B cell (primary cell): ENCODE data around the gene SLC4A5. TPM values are rescaled to one million over a fixed set of nuclear protein-coding genes. Genes with fewer than 3 reads are reported as not detected.
A peak's percentile ranks its signal among the peaks of the same experiment; 100 is the strongest.

ENCODE experiments used
- ATAC-seq: fragments of 200-7000 bp; cut with Tn5 transposase; one replicate; pipeline ENCODE4 v1.10.0; 2021; ENCODE audit warnings: low read depth, mild to moderate bottlenecking, moderate number of reproducible peaks, moderate library complexity
- CTCF ChIA-PET: fragments of 350-600 bp; sonication (Branson Sonifier 250); formaldehyde crosslinking; loops from one replicate; lab custom pipeline; 2021; ENCODE audit warnings: antibody characterized with exemption, inconsistent platforms; lab: Charles Lee
- POLR2A ChIA-PET: fragments of 350-600 bp; sonication (Branson Sonifier 250); formaldehyde crosslinking; loops from one replicate; lab custom pipeline; 2021; ENCODE audit warnings: antibody characterized with exemption; lab: Charles Lee
- DNase-seq: peaks from one replicate; pipeline ENCODE4 v3.0.0; 2013
- H2AFZ ChIP-seq: 2 replicates; pipeline ENCODE4 v1.6.1; 2012; ENCODE audit warnings: mild to moderate bottlenecking, low read depth, low read length; ENCODE audit not compliant: insufficient read depth, poor library complexity, severe bottlenecking
- H3K27ac ChIP-seq, 2 donors: 1 replicate in 1 of 2; 2 replicates in 1 of 2; pipeline ENCODE4 v1.5.1; 2012 to 2013; ENCODE audit warnings: low read length in 2 of 2, mild to moderate bottlenecking in 2 of 2, moderate library complexity in 1 of 2
- H3K27me3 ChIP-seq, 4 experiments: fragments of 200-600 bp in 1 of 4; sonication (generic) in 1 of 4; replicated peaks in 1 of 4; 1 replicate in 2 of 4; 2 replicates in 2 of 4; pipeline versions ENCODE4 v1.6.1 to v1.7.0; 2013 to 2016; ENCODE audit warnings: low read length in 3 of 4, mild to moderate bottlenecking in 2 of 4, mixed read lengths in 1 of 4, moderate library complexity in 1 of 4; ENCODE audit not compliant: insufficient read depth in 4 of 4, control insufficient read depth in 3 of 4; ENCODE audit errors: control extremely low read depth in 1 of 4
- H3K36me3 ChIP-seq, 2 experiments: replicated peaks in 1 of 2; 1 replicate in 1 of 2; 2 replicates in 1 of 2; pipeline versions ENCODE4 v1.6.1 to v1.7.1; 2013; ENCODE audit warnings: low read length in 1 of 2; ENCODE audit not compliant: insufficient read depth in 2 of 2, control insufficient read depth in 1 of 2; ENCODE audit errors: control extremely low read depth in 1 of 2, extremely low read depth in 1 of 2
- H3K4me1 ChIP-seq, 2 donors: fragments of 200-600 bp in 1 of 2; sonication (generic) in 1 of 2; 1 replicate in 1 of 2; 2 replicates in 1 of 2; pipeline versions ENCODE4 v1.5.1 to v1.6.1; 2013 to 2017; ENCODE audit warnings: low read length in 2 of 2; ENCODE audit not compliant: control insufficient read depth in 2 of 2, insufficient read depth in 2 of 2
- H3K4me2 ChIP-seq: replicated peaks from 2 replicates; pipeline ENCODE3; 2012; ENCODE audit warnings: mild to moderate bottlenecking, low read depth, low read length; ENCODE audit not compliant: poor library complexity, severe bottlenecking
- H3K4me3 ChIP-seq, 5 experiments: fragments of 200-600 bp in 1 of 5; sonication (generic) in 1 of 5; 1 replicate in 3 of 5; 2 replicates in 2 of 5; pipeline versions ENCODE4 v1.5.1 to v1.7.0; 2011 to 2016; ENCODE audit warnings: low read length in 4 of 5, mild to moderate bottlenecking in 4 of 5, low read depth in 2 of 5, control low read depth in 1 of 5, moderate library complexity in 1 of 5; ENCODE audit not compliant: insufficient read depth in 1 of 5; ENCODE audit errors: control extremely low read depth in 1 of 5, extremely low read depth in 1 of 5
- H3K79me2 ChIP-seq: fragments of 200-600 bp; sonication (generic); one replicate; pipeline ENCODE4 v1.6.0; 2016; ENCODE audit warnings: low read length; ENCODE audit not compliant: control insufficient read depth, insufficient read depth
- H3K9ac ChIP-seq: fragments of 200-600 bp; sonication (generic); 2 replicates; pipeline ENCODE4 v1.6.1; 2017; ENCODE audit warnings: mild to moderate bottlenecking, low read length, moderate library complexity
- H3K9me3 ChIP-seq, 3 donors: one replicate each; pipeline versions ENCODE4 v1.6.1 to v1.7.1; 2013; ENCODE audit warnings: low read length in 2 of 3; ENCODE audit not compliant: control insufficient read depth in 2 of 3, insufficient read depth in 1 of 3; ENCODE audit errors: control extremely low read depth in 1 of 3
- H4K20me1 ChIP-seq: 2 replicates; pipeline ENCODE4 v1.6.0; 2012; ENCODE audit warnings: mild to moderate bottlenecking, low read length; ENCODE audit not compliant: insufficient read depth, control insufficient read depth, poor library complexity, severe bottlenecking
- H3K27ac Mint-ChIP-seq: one replicate; pipeline ENCODE4 v1.8.0; 2021; ENCODE audit warnings: mixed read lengths
- H3K27me3 Mint-ChIP-seq: one replicate; pipeline ENCODE4 v1.8.0; 2021; ENCODE audit warnings: mixed read lengths
- H3K4me1 Mint-ChIP-seq: one replicate; pipeline ENCODE4 v1.8.0; 2021; ENCODE audit warnings: mixed read lengths
- H3K4me3 Mint-ChIP-seq: one replicate; pipeline ENCODE4 v1.8.0; 2021; ENCODE audit warnings: mixed read lengths
- H3K9me3 Mint-ChIP-seq: one replicate; pipeline ENCODE4 v1.8.0; 2022; ENCODE audit warnings: mixed read lengths; ENCODE audit not compliant: insufficient read depth
- EZH2 ChIP-seq: IDR thresholded peaks from 2 replicates; pipeline ENCODE4 v1.6.1; 2012; ENCODE audit warnings: borderline replicate concordance, low read depth, mild to moderate bottlenecking, moderate library complexity, low read length; ENCODE audit not compliant: insufficient read depth, poor library complexity, severe bottlenecking
- WGBS: methylation state at CpG from one replicate; pipeline ENCODE4 v1.1.5; 2013; ENCODE audit warnings: missing lambda C conversion rate; ENCODE audit not compliant: insufficient coverage; 5-methylcytosine and 5-hydroxymethylcytosine counted together
- intact Hi-C: fragments of 100-400 bp; cut with micrococcal nuclease; formaldehyde crosslinking; loops from one replicate; pipeline ENCODE4 v1.10.0; 2022
- polyA plus RNA-seq: library from polyadenylated mRNA; depleted of rRNA; stranded (reverse); fragments of >200 nt; gene quantifications from 2 replicates; pipeline ENCODE4 v1.2.3, GENCODE V29; 2012
- total RNA-seq, 2 donors: library from RNA; stranded (reverse); fragments of 120-200 nt in 1 of 2; gene quantifications; 1 replicate in 1 of 2; 2 replicates in 1 of 2; pipeline versions ENCODE4 v1.2.3 to v1.2.4, GENCODE V29; 2013 to 2022
- TF ChIP-seq, protein P1 (sequence below): fragments of 200-600 bp; IDR thresholded peaks from one replicate; pipeline ENCODE4 v1.8.0; 2022; ENCODE audit warnings: antibody characterized with exemption, mild to moderate bottlenecking

The SLC4A5 gene
- total and polyA plus RNA-seq, 2 donors (not counting 1 experiment from before 2014, with no cell fraction given), result 3.3 to 9.7 TPM

GRCh38 chr2:74186038-74186437 lies 157.2 kb downstream of the SLC4A5 start:
- H3K36me3 ChIP-seq, result no peaks in the 10 kb centered on the region
- H3K4me1 ChIP-seq, result peaks cover 37 to 49% of the 10 kb centered on the region in 2 donors
- WGBS, result 40% methylated on average over 6 of the region's 9 CpGs
- H3K79me2 ChIP-seq, result peaks cover 5% of the 10 kb centered on the region
- no peak overlapping the region for H2AFZ ChIP-seq
- peak overlapping the region; percentile 59 for H3K4me2 ChIP-seq
- H3K4me1 Mint-ChIP-seq, result peaks cover 37% of the 10 kb centered on the region
- CTCF ChIA-PET, result interaction anchor here (0.7 to 4.9 kb wide), 7 partner anchors 11 to 363 kb away, joined by 3 to 29 read pairs (median 3); partner anchors contain the start of gene MTHFD2
- H4K20me1 ChIP-seq, result no peaks in the 10 kb centered on the region
- H3K4me3 ChIP-seq, result peak overlapping the region in 1 of 5 experiments; percentile 35
- H3K27me3 ChIP-seq, result no peaks in the 10 kb centered on the region
- peak overlapping the region; percentile 80 for H3K4me3 Mint-ChIP-seq
- POLR2A ChIA-PET, result interaction anchor here (1.1 to 1.9 kb wide), 3 partner anchors 11 to 20 kb away, joined by 3 to 11 read pairs (median 8); partner anchors contain the start of gene MTHFD2
- H3K9ac ChIP-seq, result peak overlapping the region; percentile 50
- ATAC-seq, result peak; percentile 79
- intact Hi-C loops, result loop anchor here (1.0 kb wide), 2 partner anchors 8 to 13 kb away; partner anchors contain the start of gene MOB1A
- no peaks in the 10 kb centered on the region for H3K9me3 Mint-ChIP-seq
- H3K9me3 ChIP-seq, result peaks cover 0 to 15% (median 0%) of the 10 kb centered on the region in 3 donors
- H3K27me3 Mint-ChIP-seq, result no peaks in the 10 kb centered on the region
- TF ChIP-seq EZH2, result no peak
- DNase-seq, result peak; percentile 95
- peak overlapping the region; percentile 57 to 82 for H3K27ac ChIP-seq
- peak overlapping the region; percentile 92 for H3K27ac Mint-ChIP-seq

- H4K20me1 ChIP-seq, result no peaks in the 10 kb centered on the region
- POLR2A ChIA-PET, result no interaction called here
- peaks cover 0 to 21% (median 0%) of the 10 kb centered on the region in 3 donors for H3K9me3 ChIP-seq
- H3K4me1 ChIP-seq, result peaks cover 45 to 67% of the 10 kb centered on the region in 2 donors
- no CpG with 5 or more reads among the region's 2 CpGs for WGBS
- no peak overlapping the region for H3K9ac ChIP-seq
- DNase-seq (peak; percentile 26), ATAC-seq (no peak)
- H3K4me3 Mint-ChIP-seq, result peak overlapping the region; percentile 5
- no peaks in the 10 kb centered on the region for H3K9me3 Mint-ChIP-seq
- CTCF ChIA-PET, result interaction anchor here (0.6 to 4.9 kb wide), 4 partner anchors 8 to 36 kb away, joined by 4 to 29 read pairs (median 4); partner anchors contain the start of gene MTHFD2
- no peak for TF ChIP-seq EZH2
- TF ChIP-seq, protein P1, sequence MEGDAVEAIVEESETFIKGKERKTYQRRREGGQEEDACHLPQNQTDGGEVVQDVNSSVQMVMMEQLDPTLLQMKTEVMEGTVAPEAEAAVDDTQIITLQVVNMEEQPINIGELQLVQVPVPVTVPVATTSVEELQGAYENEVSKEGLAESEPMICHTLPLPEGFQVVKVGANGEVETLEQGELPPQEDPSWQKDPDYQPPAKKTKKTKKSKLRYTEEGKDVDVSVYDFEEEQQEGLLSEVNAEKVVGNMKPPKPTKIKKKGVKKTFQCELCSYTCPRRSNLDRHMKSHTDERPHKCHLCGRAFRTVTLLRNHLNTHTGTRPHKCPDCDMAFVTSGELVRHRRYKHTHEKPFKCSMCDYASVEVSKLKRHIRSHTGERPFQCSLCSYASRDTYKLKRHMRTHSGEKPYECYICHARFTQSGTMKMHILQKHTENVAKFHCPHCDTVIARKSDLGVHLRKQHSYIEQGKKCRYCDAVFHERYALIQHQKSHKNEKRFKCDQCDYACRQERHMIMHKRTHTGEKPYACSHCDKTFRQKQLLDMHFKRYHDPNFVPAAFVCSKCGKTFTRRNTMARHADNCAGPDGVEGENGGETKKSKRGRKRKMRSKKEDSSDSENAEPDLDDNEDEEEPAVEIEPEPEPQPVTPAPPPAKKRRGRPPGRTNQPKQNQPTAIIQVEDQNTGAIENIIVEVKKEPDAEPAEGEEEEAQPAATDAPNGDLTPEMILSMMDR, result no peak
- H3K79me2 ChIP-seq, result peaks cover 12% of the 10 kb centered on the region
- peak overlapping the region; percentile 64 for H3K27ac Mint-ChIP-seq
- H2AFZ ChIP-seq, result no peak overlapping the region
- no peaks in the 10 kb centered on the region for H3K27me3 Mint-ChIP-seq
- H3K27ac ChIP-seq, result peak overlapping the region in 1 of 2 donors; percentile 25
- H3K27me3 ChIP-seq, result no peaks in the 10 kb centered on the region
- H3K4me2 ChIP-seq, result no peak overlapping the region
- H3K4me1 Mint-ChIP-seq, result peaks cover 48% of the 10 kb centered on the region
- no peaks in the 10 kb centered on the region for H3K36me3 ChIP-seq
- no peak overlapping the region for H3K4me3 ChIP-seq
- intact Hi-C loops, result no loop called here
These were observed 159.3 kb downstream of the SLC4A5 start for GRCh38 chr2:74183878-74184277.
